Vagina (tissue), 2 donors: ENCODE data around the gene ZNF784. TPM values are rescaled to one million over a fixed set of nuclear protein-coding genes. Genes with fewer than 3 reads are reported as not detected.

Experiments used
- DNase-seq, 2 donors: peaks; one replicate each; pipeline ENCODE4 v3.0.0-alpha.2; 2017; ENCODE audit errors: extremely low spot score in 2 of 2
- H3K27ac ChIP-seq: fragments of 200-600 bp; sonication (generic); one replicate; pipeline ENCODE4 v1.5.1; 2019
- H3K27me3 ChIP-seq: fragments of 200-600 bp; sonication (generic); one replicate; pipeline ENCODE4 v1.5.1; 2019
- H3K36me3 ChIP-seq, 2 donors: fragments of 200-600 bp; sonication (generic); one replicate each; pipeline ENCODE4 v1.5.1; 2017 to 2019
- H3K4me1 ChIP-seq: fragments of 200-600 bp; sonication (generic); one replicate; pipeline ENCODE4 v1.5.1; 2019
- H3K4me3 ChIP-seq, 2 donors: fragments of 200-600 bp; sonication (generic); 1 replicate in 1 of 2; 2 replicates in 1 of 2; pipeline ENCODE4 v1.5.1; 2016 to 2019
- H3K9me3 ChIP-seq: fragments of 200-600 bp; sonication (generic); one replicate; pipeline ENCODE4 v1.5.1; 2019
- POLR2A ChIP-seq, 2 donors: fragments of 450-650 bp; IDR thresholded peaks; one replicate each; pipeline ENCODE4 v1.6.1; 2017; ENCODE audit warnings: antibody characterized with exemption in 2 of 2, mild to moderate bottlenecking in 2 of 2, moderate library complexity in 2 of 2
- POLR2AphosphoS5 ChIP-seq, 2 donors: sonication (generic); formaldehyde crosslinking; IDR thresholded peaks; one replicate each; pipeline ENCODE4 v1.9.0; 2017; ENCODE audit warnings: antibody characterized with exemption in 2 of 2, mild to moderate bottlenecking in 2 of 2, low read depth in 1 of 2; ENCODE audit not compliant: insufficient read depth in 1 of 2
- intact Hi-C: fragments of 100-400 bp; cut with DNase I; formaldehyde crosslinking; loops from one replicate; pipeline ENCODE4 v1.15.1; 2023
- total RNA-seq: library from RNA; depleted of rRNA; stranded (reverse); fragments of >200 nt; gene quantifications from one replicate; pipeline ENCODE4 v1.2.3, GENCODE V29; 2016
- TF ChIP-seq, protein P1 (sequence below), 3 experiments: fragments of 450-650 bp in 2 of 3; fragments of 200-600 bp in 1 of 3; sonication (generic) in 1 of 3; IDR thresholded peaks; one replicate each; pipeline ENCODE4 v1.5.1; 2017 to 2019; ENCODE audit warnings: antibody characterized with exemption in 3 of 3, mild to moderate bottlenecking in 2 of 3, moderate library complexity in 2 of 3

ZNF784 gene
- total RNA-seq, 1 donor from 2014 or later: 5.2 TPM

GRCh38 chr19:55644842-55645511 lies 20.6 kb upstream of the ZNF784 start:
- Histone ChIP-seq H3K4me1 (peaks cover 66% of the 10 kb centered on the region), H3K27ac (no peak overlapping the region), H3K9me3 (no peaks in the 10 kb centered on the region), H3K27me3 (no peaks in the 10 kb centered on the region), H3K4me3 (no peak overlapping the region), H3K36me3 (peaks cover 0 to 11% of the 10 kb centered on the region in 2 donors)
- no peak for DNase-seq
- no peak for TF ChIP-seq POLR2AphosphoS5 (IDR thresholded peaks at IDR 0.05; ENCODE audit: insufficient read depth in 1 of 2, low read depth in 1 of 2)
- TF ChIP-seq, protein P1, sequence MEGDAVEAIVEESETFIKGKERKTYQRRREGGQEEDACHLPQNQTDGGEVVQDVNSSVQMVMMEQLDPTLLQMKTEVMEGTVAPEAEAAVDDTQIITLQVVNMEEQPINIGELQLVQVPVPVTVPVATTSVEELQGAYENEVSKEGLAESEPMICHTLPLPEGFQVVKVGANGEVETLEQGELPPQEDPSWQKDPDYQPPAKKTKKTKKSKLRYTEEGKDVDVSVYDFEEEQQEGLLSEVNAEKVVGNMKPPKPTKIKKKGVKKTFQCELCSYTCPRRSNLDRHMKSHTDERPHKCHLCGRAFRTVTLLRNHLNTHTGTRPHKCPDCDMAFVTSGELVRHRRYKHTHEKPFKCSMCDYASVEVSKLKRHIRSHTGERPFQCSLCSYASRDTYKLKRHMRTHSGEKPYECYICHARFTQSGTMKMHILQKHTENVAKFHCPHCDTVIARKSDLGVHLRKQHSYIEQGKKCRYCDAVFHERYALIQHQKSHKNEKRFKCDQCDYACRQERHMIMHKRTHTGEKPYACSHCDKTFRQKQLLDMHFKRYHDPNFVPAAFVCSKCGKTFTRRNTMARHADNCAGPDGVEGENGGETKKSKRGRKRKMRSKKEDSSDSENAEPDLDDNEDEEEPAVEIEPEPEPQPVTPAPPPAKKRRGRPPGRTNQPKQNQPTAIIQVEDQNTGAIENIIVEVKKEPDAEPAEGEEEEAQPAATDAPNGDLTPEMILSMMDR (IDR thresholded peaks at IDR 0.05): no peak
- no peak for TF ChIP-seq POLR2A (IDR thresholded peaks at IDR 0.05)
- intact Hi-C loops: no loop called here

DNA sequence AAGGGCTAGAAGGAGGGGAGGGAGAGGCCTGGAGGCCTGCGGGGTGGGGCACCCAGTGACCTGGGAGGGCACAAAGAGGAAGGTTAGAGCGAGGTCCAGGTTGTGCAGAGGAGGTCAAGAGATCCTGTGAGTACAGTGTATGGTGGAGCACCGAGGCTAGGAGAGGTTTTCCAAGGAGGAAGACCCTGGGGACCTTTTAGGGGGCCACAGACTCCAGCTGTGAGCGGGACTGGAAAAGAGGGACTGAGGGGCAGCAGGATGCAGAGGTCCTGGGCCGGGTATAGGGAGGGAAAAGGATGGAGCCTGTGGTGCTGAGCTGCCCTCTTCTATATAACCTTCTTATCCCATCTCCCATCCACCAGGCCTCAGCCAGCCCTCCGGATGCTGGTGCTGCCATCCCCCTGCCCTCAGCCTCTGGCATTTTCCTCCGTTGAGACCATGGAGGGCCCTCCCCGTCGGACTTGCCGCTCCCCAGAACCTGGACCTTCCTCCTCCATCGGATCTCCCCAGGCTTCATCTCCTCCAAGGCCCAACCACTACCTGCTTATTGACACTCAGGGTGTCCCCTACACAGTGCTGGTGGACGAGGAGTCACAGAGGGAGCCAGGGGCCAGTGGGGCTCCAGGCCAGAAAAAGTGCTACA lies 19.9 kb upstream of the ZNF784 start:
- no peak for DNase-seq
- Histone ChIP-seq H3K4me1 (peaks cover 70% of the 10 kb centered on the region), H3K27ac (peak overlapping the region; percentile 97), H3K9me3 (no peaks in the 10 kb centered on the region), H3K27me3 (no peaks in the 10 kb centered on the region), H3K4me3 (peak overlapping the region; percentile 57 to 83), H3K36me3 (peaks cover 0 to 11% of the 10 kb centered on the region in 2 donors)
- intact Hi-C loops: no loop called here
- TF ChIP-seq POLR2AphosphoS5 (IDR thresholded peaks at IDR 0.05; ENCODE audit: insufficient read depth in 1 of 2, low read depth in 1 of 2) (no peak), POLR2A (IDR thresholded peaks at IDR 0.05) (no peak)
- TF ChIP-seq, protein P1 (IDR thresholded peaks at IDR 0.05): no peak

- TF ChIP-seq POLR2AphosphoS5 (IDR thresholded peaks at IDR 0.05; ENCODE audit: insufficient read depth in 1 of 2, low read depth in 1 of 2) (no peak), POLR2A (IDR thresholded peaks at IDR 0.05) (no peak)
- TF ChIP-seq, protein P1 (IDR thresholded peaks at IDR 0.05): no peak
- Histone ChIP-seq H3K4me1 (peaks cover 69% of the 10 kb centered on the region), H3K4me3 (peak overlapping the region; percentile 57 to 83), H3K9me3 (no peaks in the 10 kb centered on the region), H3K27ac (peak overlapping the region; percentile 97), H3K36me3 (peaks cover 0 to 11% of the 10 kb centered on the region in 2 donors), H3K27me3 (no peaks in the 10 kb centered on the region)
- no peak for DNase-seq
- intact Hi-C loops: no loop called here
These were observed 19.5 kb upstream of the ZNF784 start for GRCh38 chr19:55643887-55644176.

- DNase-seq: no peak
- peaks cover 63% of the 10 kb centered on the region for H3K4me1 ChIP-seq
- intact Hi-C loops: no loop called here
These were observed 18.9 kb upstream of the ZNF784 start, which contains the start of gene ZNF581 for GRCh38 chr19:55643003-55643886. Gene ZNF581 (plus strand): TSS chr19:55643649. CDS start chr19:55644572, 923 bp downstream.

More at GRCh38 chr19:55643003-55643886, 18.9 kb upstream of the ZNF784 start, which contains the start of gene ZNF581:
- Histone ChIP-seq H3K27me3 (no peaks in the 10 kb centered on the region), H3K27ac (peak within 1 kb of the TSS; percentile 97), H3K9me3 (no peaks in the 10 kb centered on the region), H3K36me3 (peaks cover 0 to 11% of the 10 kb centered on the region in 2 donors), H3K4me3 (peak within 1 kb of the TSS; percentile 57 to 83)
- TF ChIP-seq, protein P1 (IDR thresholded peaks at IDR 0.05): no peak
- TF ChIP-seq POLR2AphosphoS5 (IDR thresholded peaks at IDR 0.05; ENCODE audit: insufficient read depth in 1 of 2, low read depth in 1 of 2) (peak; percentile 56 to 76), POLR2A (IDR thresholded peaks at IDR 0.05) (no peak)
